ENCODE data around the gene XPNPEP3. TPM values are rescaled to one million over a fixed set of nuclear protein-coding genes. Genes with fewer than 3 reads are reported as not detected.
"Not testable (repeated sequence)": the region's sequence is repeated elsewhere in the genome, so short reads cannot be mapped to it uniquely, and the experiment has no call there.

Gene XPNPEP3
- total RNA-seq, 1 donor from 2014 or later = 28.7 TPM

DNA sequence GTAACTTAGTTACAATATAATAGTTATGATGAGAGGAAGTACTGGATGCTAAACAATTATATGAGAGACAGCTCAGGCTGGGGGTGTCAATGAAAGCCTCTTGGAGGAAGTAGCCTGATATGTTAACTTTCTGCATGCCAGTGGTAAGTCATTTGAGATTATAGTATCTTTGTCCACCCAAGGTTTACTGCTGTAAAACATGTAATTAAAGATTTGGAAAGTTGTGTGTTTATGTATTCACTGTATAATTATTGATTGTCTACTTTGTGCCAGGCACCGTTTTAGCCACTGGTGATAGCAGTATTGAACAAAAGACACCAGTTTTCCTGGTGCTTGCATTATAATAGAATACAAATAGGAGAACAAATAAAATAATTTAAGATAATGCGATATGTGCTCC, 5.6 kb downstream of the XPNPEP3 start:
- H3K4me3 ChIP-seq = no peak overlapping the region
- DNase-seq = no peak
- H3K9me3 ChIP-seq (replicated peaks) = no peaks in the 10 kb centered on the region
- intact Hi-C loops (cut with micrococcal nuclease) = no loop called here
- TF ChIP-seq, protein P1, sequence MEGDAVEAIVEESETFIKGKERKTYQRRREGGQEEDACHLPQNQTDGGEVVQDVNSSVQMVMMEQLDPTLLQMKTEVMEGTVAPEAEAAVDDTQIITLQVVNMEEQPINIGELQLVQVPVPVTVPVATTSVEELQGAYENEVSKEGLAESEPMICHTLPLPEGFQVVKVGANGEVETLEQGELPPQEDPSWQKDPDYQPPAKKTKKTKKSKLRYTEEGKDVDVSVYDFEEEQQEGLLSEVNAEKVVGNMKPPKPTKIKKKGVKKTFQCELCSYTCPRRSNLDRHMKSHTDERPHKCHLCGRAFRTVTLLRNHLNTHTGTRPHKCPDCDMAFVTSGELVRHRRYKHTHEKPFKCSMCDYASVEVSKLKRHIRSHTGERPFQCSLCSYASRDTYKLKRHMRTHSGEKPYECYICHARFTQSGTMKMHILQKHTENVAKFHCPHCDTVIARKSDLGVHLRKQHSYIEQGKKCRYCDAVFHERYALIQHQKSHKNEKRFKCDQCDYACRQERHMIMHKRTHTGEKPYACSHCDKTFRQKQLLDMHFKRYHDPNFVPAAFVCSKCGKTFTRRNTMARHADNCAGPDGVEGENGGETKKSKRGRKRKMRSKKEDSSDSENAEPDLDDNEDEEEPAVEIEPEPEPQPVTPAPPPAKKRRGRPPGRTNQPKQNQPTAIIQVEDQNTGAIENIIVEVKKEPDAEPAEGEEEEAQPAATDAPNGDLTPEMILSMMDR (IDR thresholded peaks at IDR 0.05; ENCODE audit: borderline replicate concordance) = no peak
- no peaks in the 10 kb centered on the region for H3K27me3 ChIP-seq (ENCODE audit: low read depth)
- no peak overlapping the region for H3K27ac ChIP-seq (replicated peaks)
- H3K4me1 ChIP-seq = peaks cover 28% of the 10 kb centered on the region
- H3K36me3 ChIP-seq = peaks cover 15% of the 10 kb centered on the region

GRCh38 chr22:40867109-40867508, 10.2 kb downstream of the XPNPEP3 start:
- intact Hi-C loops (cut with micrococcal nuclease) = no loop called here
- TF ChIP-seq, protein P1 (IDR thresholded peaks at IDR 0.05; ENCODE audit: borderline replicate concordance) = no peak
- H3K4me1 ChIP-seq = peaks cover 11% of the 10 kb centered on the region
- no peaks in the 10 kb centered on the region for H3K9me3 ChIP-seq (replicated peaks)
- no peak overlapping the region for H3K4me3 ChIP-seq
- DNase-seq = no peak
- H3K36me3 ChIP-seq = peaks cover 23% of the 10 kb centered on the region
- no peak overlapping the region for H3K27ac ChIP-seq (replicated peaks)
- H3K27me3 ChIP-seq (ENCODE audit: low read depth) = no peaks in the 10 kb centered on the region

DNA sequence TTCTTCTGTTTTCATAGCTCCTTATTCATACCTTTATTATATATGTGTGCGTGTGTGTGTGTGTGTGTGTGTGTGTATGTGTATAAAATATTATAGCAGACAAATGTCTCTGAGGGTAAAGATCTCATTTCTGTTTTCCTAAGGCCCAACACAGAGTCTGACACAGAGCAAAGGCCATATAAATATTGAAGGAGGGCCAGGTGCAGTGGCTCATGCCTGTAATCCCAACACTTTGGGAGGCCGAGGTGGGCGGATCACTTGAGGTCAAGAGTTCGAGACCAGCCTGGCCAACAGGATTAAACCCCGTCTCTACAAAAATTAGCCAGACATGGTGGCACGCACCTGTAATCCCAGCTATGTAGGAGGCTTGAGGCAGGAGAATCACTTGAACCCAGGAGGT, 11.4 kb downstream of the XPNPEP3 start:
- Histone ChIP-seq H3K4me1 (peaks cover 11% of the 10 kb centered on the region), H3K36me3 (peaks cover 28% of the 10 kb centered on the region)
- intact Hi-C loops (cut with micrococcal nuclease); H3K27me3 ChIP-seq (ENCODE audit: low read depth); H3K9me3 ChIP-seq (replicated peaks); DNase-seq; H3K27ac ChIP-seq (replicated peaks); H3K4me3 ChIP-seq: not testable (repeated sequence)

DNA sequence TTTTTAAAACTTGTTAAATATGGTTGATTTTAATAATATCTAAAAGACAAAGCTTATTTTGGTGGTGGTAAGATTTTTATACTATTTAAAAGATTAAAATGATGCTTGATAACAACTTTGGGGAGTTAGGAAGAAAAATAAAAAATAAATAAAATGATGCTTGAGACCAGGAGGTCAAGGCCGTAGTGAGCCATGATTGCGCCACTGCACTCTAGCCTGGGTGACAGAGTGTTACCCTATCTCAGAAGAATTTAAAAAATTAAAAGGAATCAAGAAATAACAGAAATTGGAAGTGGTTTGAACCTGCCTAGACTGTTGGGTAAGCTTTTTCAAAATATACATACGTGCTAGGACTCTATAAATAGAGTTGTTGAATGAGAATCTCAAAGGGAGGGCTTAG, 17.1 kb downstream of the XPNPEP3 start:
- DNase-seq = no peak
- no peaks in the 10 kb centered on the region for H3K4me1 ChIP-seq
- no peaks in the 10 kb centered on the region for H3K9me3 ChIP-seq (replicated peaks)
- H3K36me3 ChIP-seq = peaks cover 50% of the 10 kb centered on the region
- H3K4me3 ChIP-seq = no peak overlapping the region
- H3K27ac ChIP-seq (replicated peaks) = no peak overlapping the region
- H3K27me3 ChIP-seq (ENCODE audit: low read depth) = no peaks in the 10 kb centered on the region
- intact Hi-C loops (cut with micrococcal nuclease) = no loop called here
- TF ChIP-seq, protein P1 (IDR thresholded peaks at IDR 0.05; ENCODE audit: borderline replicate concordance) = no peak

DNA sequence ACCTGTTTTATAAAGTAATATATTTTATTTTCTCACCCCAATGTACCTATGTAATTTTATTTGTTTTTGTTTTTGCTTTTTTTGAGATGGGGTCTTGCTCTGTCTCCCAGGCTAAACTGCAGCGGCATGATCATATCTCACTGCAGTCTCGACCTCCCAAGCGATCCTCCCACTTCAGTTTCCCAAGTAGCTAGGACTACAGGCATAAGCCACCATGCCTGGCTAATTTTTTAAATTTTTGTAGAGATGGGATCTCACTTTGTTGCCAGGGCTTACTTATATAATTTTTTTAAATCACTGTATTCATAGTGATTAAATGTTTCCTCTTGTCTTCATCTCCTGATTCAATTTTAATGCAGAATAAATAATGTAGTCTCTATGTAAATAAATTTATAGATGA, 18.2 kb downstream of the XPNPEP3 start:
- Histone ChIP-seq H3K4me1 (no peaks in the 10 kb centered on the region), H3K36me3 (peaks cover 47% of the 10 kb centered on the region), H3K27ac (replicated peaks) (no peak overlapping the region), H3K27me3 (ENCODE audit: low read depth) (no peaks in the 10 kb centered on the region), H3K4me3 (no peak overlapping the region), H3K9me3 (replicated peaks) (no peaks in the 10 kb centered on the region)
- intact Hi-C loops (cut with micrococcal nuclease) = no loop called here
- no peak for DNase-seq
- TF ChIP-seq, protein P1 (IDR thresholded peaks at IDR 0.05; ENCODE audit: borderline replicate concordance) = no peak

DNA sequence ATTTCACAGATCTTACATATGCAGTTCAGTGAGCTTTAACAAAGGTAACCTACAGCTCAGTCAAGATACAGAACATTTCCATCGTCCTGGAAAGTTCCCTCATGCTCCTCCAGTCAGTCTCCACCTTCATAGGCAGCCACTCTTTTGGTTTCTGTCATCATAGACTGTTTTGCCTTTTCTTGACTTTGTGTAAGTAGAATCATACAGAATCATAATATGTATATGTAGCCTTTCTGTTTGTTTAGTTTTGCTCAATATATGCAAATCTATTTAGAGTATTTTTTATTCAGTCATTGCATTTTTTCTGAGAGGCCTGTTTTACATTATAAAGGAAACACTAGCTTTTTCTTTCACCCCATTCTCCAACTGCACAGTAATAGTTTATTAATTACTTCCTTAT, 20.0 kb downstream of the XPNPEP3 start:
- H3K4me1 ChIP-seq = no peaks in the 10 kb centered on the region
- TF ChIP-seq, protein P1 (IDR thresholded peaks at IDR 0.05; ENCODE audit: borderline replicate concordance) = no peak
- intact Hi-C loops (cut with micrococcal nuclease) = no loop called here
- H3K27me3 ChIP-seq (ENCODE audit: low read depth) = no peaks in the 10 kb centered on the region
- no peak overlapping the region for H3K27ac ChIP-seq (replicated peaks)
- no peak overlapping the region for H3K4me3 ChIP-seq
- DNase-seq = no peak
- no peaks in the 10 kb centered on the region for H3K9me3 ChIP-seq (replicated peaks)
- peaks cover 34% of the 10 kb centered on the region for H3K36me3 ChIP-seq
